ENCODE data around the gene ENGASE. TPM values are rescaled to one million over a fixed set of nuclear protein-coding genes. Genes with fewer than 3 reads are reported as not detected.

ENGASE gene
- total and polyA plus RNA-seq, 8 donors: 6.6 to 505 (median 35.2) TPM

- peaks cover 67 to 95% (median 94%) of the 10 kb centered on the region in 4 donors for H3K36me3 ChIP-seq
- WGBS, 5 donors: 63 to 76% (median 65%) methylated on average over 19 to 20 of the region's 20 CpGs
- DNase-seq: peak in 1 of 2 donors; percentile 12
- H3K27ac ChIP-seq: no peak overlapping the region
- no peaks in the 10 kb centered on the region for H3K27me3 ChIP-seq
- H3K4me3 ChIP-seq: no peak overlapping the region
- H3K9me3 ChIP-seq: no peaks in the 10 kb centered on the region
- intact Hi-C loops (cut with DNase I; ENCODE audit: low total_unique reads): no loop called here
- TF ChIP-seq CTCF (IDR thresholded peaks at IDR 0.05) (no peak), POLR2A (IDR thresholded peaks at IDR 0.05) (no peak)
- H3K4me1 ChIP-seq: peaks cover 0 to 6% (median 3%) of the 10 kb centered on the region in 4 donors
These were observed 7.1 kb downstream of the ENGASE start for GRCh38 chr17:79081571-79082276.

DNA sequence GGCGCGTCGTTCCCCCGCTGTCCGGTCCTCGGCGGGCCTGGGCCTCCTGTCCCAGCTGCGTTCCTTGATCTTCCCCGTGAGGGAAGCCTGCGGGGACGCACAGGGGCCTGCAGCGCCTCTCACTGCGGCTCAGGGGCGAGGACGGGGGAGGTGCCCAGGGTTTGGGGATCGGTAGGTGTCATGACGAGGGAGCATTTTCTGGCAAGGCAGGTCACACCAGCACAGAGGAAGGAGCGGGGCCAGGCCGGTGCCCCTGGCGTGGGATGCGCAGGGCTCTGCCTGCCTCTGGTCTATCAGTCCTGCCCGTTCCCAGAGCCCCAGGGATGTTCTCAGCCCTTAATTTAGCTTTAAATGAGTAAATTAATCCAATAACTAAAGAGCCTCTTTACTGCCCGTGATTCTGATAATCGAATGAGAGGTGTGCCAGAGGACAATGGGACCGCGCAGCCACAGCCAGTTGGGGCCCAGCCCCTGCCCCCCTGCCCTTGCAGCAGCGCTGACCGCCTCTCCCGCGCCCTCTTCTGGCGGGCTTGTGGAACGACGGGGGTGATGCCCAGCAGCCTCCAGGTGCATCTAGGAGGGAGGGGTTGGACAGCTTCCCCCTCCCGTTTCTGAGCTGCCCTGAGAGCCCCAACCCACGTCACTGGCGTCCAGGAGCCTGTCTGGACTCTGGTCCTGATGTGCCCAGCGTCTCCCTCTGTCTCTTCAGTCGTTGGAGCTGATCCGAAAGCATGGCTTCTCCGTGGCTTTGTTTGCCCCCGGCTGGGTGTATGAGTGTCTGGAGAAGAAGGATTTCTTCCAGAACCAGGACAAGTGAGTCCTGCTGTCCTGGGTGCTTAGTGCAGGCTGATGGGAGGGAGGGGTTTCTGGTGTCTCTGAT is 7.9 kb downstream of the ENGASE start:
- peak; percentile 63 to 70 for DNase-seq
- TF ChIP-seq POLR2A (IDR thresholded peaks at IDR 0.05) (no peak), CTCF (IDR thresholded peaks at IDR 0.05) (peak in 5 of 7 experiments; percentile 55 to 80 (median 67))
- no peaks in the 10 kb centered on the region for H3K4me1 ChIP-seq
- WGBS, 5 donors: 68 to 80% (median 70%) methylated on average over 21 to 41 of the region's 41 CpGs
- H3K36me3 ChIP-seq: peaks cover 71 to 99% (median 97%) of the 10 kb centered on the region in 4 donors
- H3K4me3 ChIP-seq: no peak overlapping the region
- H3K27me3 ChIP-seq: no peaks in the 10 kb centered on the region
- no peak overlapping the region for H3K27ac ChIP-seq
- intact Hi-C loops (cut with DNase I; ENCODE audit: low total_unique reads): no loop called here
- no peaks in the 10 kb centered on the region for H3K9me3 ChIP-seq

GRCh38 chr17:79083191-79083971 is 8.8 kb downstream of the ENGASE start:
- WGBS, 5 donors: 86 to 92% (median 92%) methylated on average over 28 of the region's 28 CpGs
- H3K4me1 ChIP-seq: no peaks in the 10 kb centered on the region
- H3K27ac ChIP-seq: no peak overlapping the region
- no peak overlapping the region for H3K4me3 ChIP-seq
- no peak for DNase-seq
- H3K27me3 ChIP-seq: no peaks in the 10 kb centered on the region
- H3K9me3 ChIP-seq: no peaks in the 10 kb centered on the region
- H3K36me3 ChIP-seq: peaks cover 65 to 91% (median 89%) of the 10 kb centered on the region in 4 donors
- intact Hi-C loops (cut with DNase I; ENCODE audit: low total_unique reads): no loop called here
- TF ChIP-seq POLR2AphosphoS5 (IDR thresholded peaks at IDR 0.05) (no peak), EP300 (IDR thresholded peaks at IDR 0.05) (no peak), POLR2A (IDR thresholded peaks at IDR 0.05) (no peak), CTCF (IDR thresholded peaks at IDR 0.05) (no peak)

Measured in stomach (tissue), 9 donors.